WTC11 (cell line): ENCODE results near the gene MEN1. TPM values are rescaled to one million over a fixed set of nuclear protein-coding genes. Genes with fewer than 3 reads are reported as not detected.
A peak's percentile ranks its signal among the peaks of the same experiment; 100 is the strongest.

Experiments used
- ATAC-seq: fragments of 200-7000 bp; cut with Tn5 transposase; 2 replicates; pipeline ENCODE4 v1.10.0; 2021; ENCODE audit warnings: mild to moderate bottlenecking, moderate library complexity
- CTCF ChIA-PET: fragments of 300-600 bp; sonication (Branson Sonifier 250); formaldehyde crosslinking; loops from one replicate; lab custom pipeline; 2021; ENCODE audit warnings: antibody characterized with exemption; lab: Charles Lee
- POLR2A ChIA-PET: fragments of 350-600 bp; sonication (Branson Sonifier 250); formaldehyde crosslinking; loops from one replicate; lab custom pipeline; 2021; ENCODE audit warnings: antibody characterized with exemption; lab: Charles Lee
- DNase-seq: peaks from one replicate; pipeline ENCODE4 v3.0.0; 2021; ENCODE audit warnings: low spot score
- H3K27ac Mint-ChIP-seq: 2 replicates; pipeline ENCODE4 v1.8.0; 2021; ENCODE audit warnings: mixed read lengths
- H3K27me3 Mint-ChIP-seq: 2 replicates; pipeline ENCODE4 v1.8.0; 2021; ENCODE audit warnings: low read depth, mild to moderate bottlenecking, moderate library complexity, mixed read lengths
- H3K36me3 Mint-ChIP-seq: 2 replicates; pipeline ENCODE4 v1.8.0; 2021; ENCODE audit warnings: mixed read lengths
- H3K4me1 Mint-ChIP-seq: 2 replicates; pipeline ENCODE4 v1.8.0; 2022; ENCODE audit warnings: mixed read lengths
- H3K4me3 Mint-ChIP-seq: 2 replicates; pipeline ENCODE4 v1.8.0; 2021; ENCODE audit warnings: mild to moderate bottlenecking, moderate library complexity, mixed read lengths
- H3K9me3 Mint-ChIP-seq: 2 replicates; pipeline ENCODE4 v1.8.0; 2021; ENCODE audit warnings: mixed read lengths
- AR ChIP-seq: fragments of 250-450 bp; sonication (Bioruptor Pico); IDR thresholded peaks from 2 replicates; pipeline ENCODE4 v1.9.0; 2021; ENCODE audit warnings: mild to moderate bottlenecking
- ATF6 ChIP-seq: sonication (generic); formaldehyde crosslinking; IDR thresholded peaks from 2 replicates; pipeline ENCODE4 v1.8.1; 2023; ENCODE audit warnings: mild to moderate bottlenecking, missing genetic modification reagents
- CREB1 ChIP-seq: sonication (generic); formaldehyde crosslinking; IDR thresholded peaks from 2 replicates; pipeline ENCODE4 v1.8.0; 2023; ENCODE audit warnings: mild to moderate bottlenecking, missing genetic modification reagents
- CTCF ChIP-seq: fragments of 200-600 bp; IDR thresholded peaks from 2 replicates; pipeline ENCODE4 v1.8.0; 2022; ENCODE audit warnings: antibody characterized with exemption
- FOXP1 ChIP-seq: sonication (generic); formaldehyde crosslinking; IDR thresholded peaks from 2 replicates; pipeline ENCODE4 v1.8.0; 2022; ENCODE audit warnings: missing genetic modification reagents, mild to moderate bottlenecking, moderate library complexity, borderline replicate concordance
- GTF2I ChIP-seq: fragments of 250-450 bp; sonication (Bioruptor Pico); conservative IDR thresholded peaks from 2 replicates; pipeline ENCODE4 v1.4.0; 2021; ENCODE audit warnings: mild to moderate bottlenecking
- JUN ChIP-seq: sonication (generic); formaldehyde crosslinking; IDR thresholded peaks from 2 replicates; pipeline ENCODE4 v1.8.0; 2023; ENCODE audit warnings: mild to moderate bottlenecking, missing genetic modification reagents
- ZNF532 ChIP-seq: fragments of 250-450 bp; sonication (Bioruptor Pico); IDR thresholded peaks from 2 replicates; pipeline ENCODE4 v1.9.0; 2021; ENCODE audit warnings: mild to moderate bottlenecking, borderline replicate concordance
- total RNA-seq: library from RNA; stranded (reverse); gene quantifications from 3 replicates; pipeline ENCODE4 v1.2.3, GENCODE V29; 2021

The MEN1 gene
- total RNA-seq, 1 experiment from 2014 or later: 47.1 TPM

DNA sequence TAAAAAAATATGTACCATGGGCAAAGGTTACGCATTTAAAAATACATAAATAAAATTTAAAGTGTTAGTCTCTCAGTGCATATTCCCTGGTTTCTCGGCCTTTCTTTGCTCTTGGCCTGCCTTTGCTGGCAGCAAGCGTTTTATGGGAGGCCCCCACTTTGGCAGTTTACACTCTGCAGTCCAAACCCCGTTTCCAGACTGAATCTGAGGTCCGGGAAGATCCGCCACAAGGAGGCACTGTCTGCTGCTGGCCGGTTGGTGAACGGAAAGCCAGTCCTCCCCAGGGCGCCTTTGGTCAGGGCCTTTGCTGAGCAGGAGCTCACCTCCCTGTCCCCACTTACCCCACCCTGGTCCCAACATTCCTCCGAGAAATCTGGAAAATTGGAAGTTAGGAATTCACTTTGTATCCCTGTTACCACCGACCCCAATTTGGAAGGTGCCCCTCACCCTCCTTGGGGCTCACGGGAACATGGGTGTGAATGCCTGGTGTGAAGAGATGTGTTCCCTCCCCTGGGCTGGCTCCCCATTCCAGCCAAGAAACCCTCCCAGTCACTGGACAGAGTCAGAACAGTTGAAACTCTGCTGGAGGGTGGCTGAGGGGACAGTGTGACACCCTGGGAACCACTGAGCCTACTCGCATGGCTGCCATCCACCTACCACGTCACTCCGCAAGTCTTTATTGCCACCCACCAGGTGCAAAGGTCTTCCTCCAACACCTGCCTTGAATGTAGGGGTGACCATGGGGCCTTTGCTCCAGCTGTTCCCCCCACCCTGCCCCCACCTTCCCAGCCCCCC is 22.6 kb downstream of the MEN1 start:
- H3K27ac Mint-ChIP-seq: no peak overlapping the region
- ATAC-seq: peak; percentile 91
- no peaks in the 10 kb centered on the region for H3K9me3 Mint-ChIP-seq
- ChIA-PET POLR2A (interaction anchor here (1.5 kb wide), 1 partner anchor 9 kb away, joined by 3 read pairs; no protein-coding TSS in a partner anchor), CTCF (interaction anchor here (0.5 to 1.7 kb wide), 30 partner anchors 9 to 382 kb away, joined by 3 to 18 read pairs (median 4); partner anchors contain the start of genes ARL2, CDC42BPG, FAU and MAP4K2)
- no peaks in the 10 kb centered on the region for H3K4me1 Mint-ChIP-seq
- H3K4me3 Mint-ChIP-seq: no peak overlapping the region
- no peak for TF ChIP-seq ZNF532 (CRISPR knock-in tag)
- TF ChIP-seq CTCF: peak; percentile 40
- H3K27me3 Mint-ChIP-seq: no peaks in the 10 kb centered on the region
- H3K36me3 Mint-ChIP-seq: no peaks in the 10 kb centered on the region; the same call in 1 of the 2 replicates
- DNase-seq: peak; percentile 85

GRCh38 chr11:64786308-64786707 is 24.0 kb downstream of the MEN1 start:
- H3K9me3 Mint-ChIP-seq: no peaks in the 10 kb centered on the region
- TF ChIP-seq CREB1 (no peak), ZNF532 (CRISPR knock-in tag) (no peak), AR (no peak), FOXP1 (no peak), ATF6 (no peak), JUN (CRISPR knock-in tag) (no peak), GTF2I (CRISPR knock-in tag) (no peak)
- H3K27me3 Mint-ChIP-seq: no peaks in the 10 kb centered on the region
- DNase-seq (no peak), ATAC-seq (no peak)
- H3K27ac Mint-ChIP-seq: no peak overlapping the region
- no peaks in the 10 kb centered on the region; the same call in 1 of the 2 replicates for H3K36me3 Mint-ChIP-seq
- ChIA-PET CTCF (interaction anchor here (0.5 to 1.7 kb wide), 8 partner anchors 8 to 802 kb away, joined by 3 to 13 read pairs (median 4); partner anchors contain the start of genes MAP4K2 and SF1), POLR2A (interaction anchor here (0.7 to 1.5 kb wide), 2 partner anchors 7 to 65 kb away, joined by 3 read pairs; no protein-coding TSS in a partner anchor)
- no peak overlapping the region for H3K4me3 Mint-ChIP-seq
- H3K4me1 Mint-ChIP-seq: 0 out of 2 replicates have a peak, but pooled peaks cover 3% of the 10 kb centered on the region
